GM10266 (cell line): ENCODE measurements around the gene DCDC1.
"Not testable (repeated sequence)": the region's sequence is repeated elsewhere in the genome, so short reads cannot be mapped to it uniquely, and the experiment has no call there.

ENCODE experiments used
- DNase-seq: peaks from one replicate; pipeline ENCODE4 v3.0.0; 2012; ENCODE audit errors: extremely low spot score
- TF ChIP-seq, protein P1 (sequence below): IDR thresholded peaks from 2 replicates; pipeline ENCODE4 v1.5.1; 2012; ENCODE audit warnings: mild to moderate bottlenecking, low read depth; ENCODE audit not compliant: control insufficient read depth, insufficient read depth; ENCODE audit errors: missing control alignments

DCDC1 gene

GRCh38 chr11:31301549-31302510 is 67.7 kb downstream of the DCDC1 start:
- TF ChIP-seq, protein P1, sequence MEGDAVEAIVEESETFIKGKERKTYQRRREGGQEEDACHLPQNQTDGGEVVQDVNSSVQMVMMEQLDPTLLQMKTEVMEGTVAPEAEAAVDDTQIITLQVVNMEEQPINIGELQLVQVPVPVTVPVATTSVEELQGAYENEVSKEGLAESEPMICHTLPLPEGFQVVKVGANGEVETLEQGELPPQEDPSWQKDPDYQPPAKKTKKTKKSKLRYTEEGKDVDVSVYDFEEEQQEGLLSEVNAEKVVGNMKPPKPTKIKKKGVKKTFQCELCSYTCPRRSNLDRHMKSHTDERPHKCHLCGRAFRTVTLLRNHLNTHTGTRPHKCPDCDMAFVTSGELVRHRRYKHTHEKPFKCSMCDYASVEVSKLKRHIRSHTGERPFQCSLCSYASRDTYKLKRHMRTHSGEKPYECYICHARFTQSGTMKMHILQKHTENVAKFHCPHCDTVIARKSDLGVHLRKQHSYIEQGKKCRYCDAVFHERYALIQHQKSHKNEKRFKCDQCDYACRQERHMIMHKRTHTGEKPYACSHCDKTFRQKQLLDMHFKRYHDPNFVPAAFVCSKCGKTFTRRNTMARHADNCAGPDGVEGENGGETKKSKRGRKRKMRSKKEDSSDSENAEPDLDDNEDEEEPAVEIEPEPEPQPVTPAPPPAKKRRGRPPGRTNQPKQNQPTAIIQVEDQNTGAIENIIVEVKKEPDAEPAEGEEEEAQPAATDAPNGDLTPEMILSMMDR, result no peak
- no peak for DNase-seq

DNA sequence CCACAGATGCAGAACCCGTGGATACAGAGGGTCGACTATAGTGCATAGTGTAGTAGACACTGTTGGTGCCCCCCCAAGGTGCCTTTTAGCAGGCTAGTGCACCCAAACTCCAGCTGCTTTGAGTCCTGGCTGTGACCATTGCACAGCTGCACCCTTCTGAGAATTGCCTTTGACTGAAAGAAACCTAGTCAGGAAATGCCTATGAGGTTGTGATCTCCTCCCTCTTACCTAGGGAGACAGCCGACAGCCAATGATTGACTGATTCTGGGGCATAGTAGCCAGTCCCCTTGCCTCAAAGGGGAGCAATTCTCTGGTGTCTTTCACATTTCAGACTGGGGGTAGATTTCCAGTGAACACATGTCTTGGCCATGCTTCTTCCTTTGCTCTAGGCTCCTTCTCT is 74.2 kb downstream of the DCDC1 start:
- DNase-seq, result no peak
- TF ChIP-seq, protein P1, result no peak

DNA sequence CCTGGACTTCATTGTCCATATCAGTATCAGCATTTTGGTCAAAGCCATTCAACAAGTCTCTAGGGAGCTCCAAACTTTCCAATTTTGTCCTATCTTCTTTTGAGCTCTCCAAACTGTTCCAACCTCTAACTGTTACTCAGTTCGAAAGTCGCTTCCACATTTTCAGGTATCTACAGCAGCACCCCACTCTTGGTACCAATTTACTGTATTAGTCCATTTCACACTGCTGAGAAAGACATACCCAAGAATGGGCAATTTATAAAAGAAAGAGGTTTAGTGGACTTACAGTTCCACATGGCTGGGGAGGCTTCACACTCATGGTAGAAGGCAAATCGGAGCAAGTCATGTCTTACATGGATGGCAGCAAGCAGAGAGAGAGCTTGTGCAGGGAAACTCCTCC is 96.0 kb downstream of the DCDC1 start:
- not testable (repeated sequence) for DNase-seq

DNA sequence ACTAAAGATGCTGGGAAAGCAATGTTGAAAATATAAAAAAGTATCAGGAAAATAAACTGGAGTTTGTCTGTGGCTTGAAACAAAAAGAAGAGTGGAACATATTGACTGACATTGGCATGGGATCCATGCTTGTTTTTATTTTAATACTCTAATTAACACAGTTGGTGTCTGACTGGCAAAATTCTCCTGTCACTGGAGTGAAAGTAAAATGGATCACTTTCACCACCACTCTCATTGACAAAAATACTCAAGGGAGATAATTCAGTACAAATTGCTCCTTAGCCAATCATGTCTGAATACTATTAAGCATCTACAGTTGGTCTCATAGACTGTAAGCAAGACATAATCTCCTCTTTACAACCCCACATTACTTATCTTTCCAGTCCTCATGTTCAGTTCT is 101.8 kb downstream of the DCDC1 start:
- TF ChIP-seq, protein P1, result no peak
- no peak for DNase-seq

- TF ChIP-seq, protein P1, result no peak
- no peak for DNase-seq
Observed at GRCh38 chr11:31264834-31265233, 104.7 kb downstream of the DCDC1 start.

DNA sequence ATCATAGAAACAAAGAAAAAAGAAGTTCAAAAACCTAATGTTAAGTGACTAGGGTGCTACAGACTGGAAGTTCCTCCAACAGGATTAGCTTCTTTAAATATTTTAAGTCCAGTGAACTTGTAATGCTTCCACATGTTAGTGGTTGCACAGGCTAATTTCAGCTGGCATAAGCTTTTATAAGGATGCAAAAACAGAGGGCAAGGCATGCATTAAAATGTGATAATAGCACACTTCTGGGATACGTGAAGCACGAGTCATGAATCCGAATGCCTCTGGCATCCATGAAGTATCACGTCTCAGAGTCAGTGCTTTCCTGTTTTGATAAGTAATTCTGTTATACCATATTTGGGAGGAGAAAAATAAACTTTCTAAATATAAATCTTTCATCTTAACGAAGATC is 106.8 kb downstream of the DCDC1 start:
- DNase-seq, result no peak
- TF ChIP-seq, protein P1, result no peak

GRCh38 chr11:31259797-31260196 is 109.7 kb downstream of the DCDC1 start:
- DNase-seq, result no peak
- TF ChIP-seq, protein P1, result no peak
